Sigmoid colon (tissue), 7 donors: ENCODE measurements around the gene CHRNE. TPM values are rescaled to one million over a fixed set of nuclear protein-coding genes. Genes with fewer than 3 reads are reported as not detected.

Experiments
- DNase-seq: peaks from one replicate; pipeline ENCODE4 v3.0.0-alpha.2; 2019
- H3K27ac ChIP-seq, 4 donors: fragments of 200-600 bp; sonication (generic); one replicate each; pipeline ENCODE4 v1.5.1; 2016 to 2019; ENCODE audit warnings: mild to moderate bottlenecking in 1 of 4
- H3K27me3 ChIP-seq, 3 donors: fragments of 200-600 bp; sonication (generic); one replicate each; pipeline ENCODE4 v1.5.1; 2019; ENCODE audit warnings: mild to moderate bottlenecking in 1 of 3
- H3K36me3 ChIP-seq, 4 donors: fragments of 200-600 bp; sonication (generic); one replicate each; pipeline ENCODE4 v1.5.1; 2016 to 2019
- H3K4me1 ChIP-seq, 4 donors: fragments of 200-600 bp; sonication (generic); one replicate each; pipeline ENCODE4 v1.5.1; 2017 to 2019
- H3K4me3 ChIP-seq, 4 donors: fragments of 200-600 bp; sonication (generic); one replicate each; pipeline ENCODE4 v1.5.1; 2017 to 2019; ENCODE audit warnings: mild to moderate bottlenecking in 2 of 4, moderate library complexity in 1 of 4
- H3K9me3 ChIP-seq, 4 donors: fragments of 200-600 bp in 3 of 4; sonication (generic) in 3 of 4; one replicate each; pipeline versions ENCODE4 v1.5.1 to v1.6.1; 2013 to 2019
- EP300 ChIP-seq, 4 donors: sonication (generic); formaldehyde crosslinking; IDR thresholded peaks; one replicate each; pipeline ENCODE4 v1.6.1; 2017; ENCODE audit warnings: antibody characterized with exemption in 4 of 4
- POLR2A ChIP-seq, 2 donors: fragments of 450-650 bp; IDR thresholded peaks; one replicate each; pipeline ENCODE4 v1.6.1; 2016; ENCODE audit warnings: antibody characterized with exemption in 2 of 2, mild to moderate bottlenecking in 2 of 2, moderate library complexity in 2 of 2
- POLR2AphosphoS5 ChIP-seq, 4 donors: sonication (generic); formaldehyde crosslinking; IDR thresholded peaks; one replicate each; pipeline ENCODE4 v1.6.1; 2017; ENCODE audit warnings: antibody characterized with exemption in 4 of 4
- WGBS, 2 donors: extraction: QIAGEN DNeasy Blood & Tissue Kit; methylation state at CpG; one replicate each; pipeline ENCODE4 v1.1.7; 2013; 5-methylcytosine and 5-hydroxymethylcytosine counted together
- intact Hi-C: fragments of 100-400 bp; cut with DNase I; formaldehyde crosslinking; loops from one replicate; pipeline ENCODE4 v1.15.1; 2023
- polyA plus RNA-seq, 3 donors: library from polyadenylated mRNA; stranded (reverse); fragments of 200-250 nt; gene quantifications; one replicate each; pipeline ENCODE4 v1.2.3, GENCODE V29; 2013
- total RNA-seq, 4 donors: library from RNA; depleted of rRNA; stranded (reverse); fragments of >200 nt; gene quantifications; one replicate each; pipeline ENCODE4 v1.1.0, GENCODE V29; 2016
- TF ChIP-seq, protein P1 (sequence below), 4 experiments: fragments of 450-650 bp in 3 of 4; fragments of 200-600 bp in 1 of 4; IDR thresholded peaks; one replicate each; pipeline ENCODE4 v1.5.1; 2016 to 2019; ENCODE audit warnings: antibody characterized with exemption in 4 of 4, mild to moderate bottlenecking in 3 of 4, moderate library complexity in 2 of 4
- donor health status: healthy with polysubstance abuse.
- donor health status: Bipolar disorder and iron deficiency.
- donor health status: healthy.

Gene CHRNE
- total and polyA plus RNA-seq, 7 donors, result 0.46 to 0.57 (median 0.54) TPM; not detected in 2

DNA sequence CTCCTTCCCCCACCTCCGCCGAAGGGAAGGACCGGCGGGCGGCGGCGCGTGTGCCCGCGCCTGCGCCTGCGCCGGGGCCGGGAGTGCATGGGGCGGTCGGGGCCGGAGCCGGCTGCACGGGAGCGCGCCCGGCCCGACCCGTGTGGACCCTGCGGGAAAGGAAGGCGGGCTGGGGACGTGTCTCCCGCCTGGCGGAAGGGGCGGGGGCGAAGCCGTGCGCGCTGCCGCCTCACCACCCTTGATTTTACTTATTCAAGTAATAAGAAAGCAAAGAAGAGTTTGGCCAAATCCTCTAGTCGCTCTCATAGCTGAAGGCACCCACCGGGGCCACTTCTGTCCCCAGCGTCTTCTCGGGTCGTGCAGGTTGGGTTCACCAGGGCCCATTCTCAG, 46.0 kb upstream of the CHRNE start:
- Histone ChIP-seq H3K9me3 (no peaks in the 10 kb centered on the region), H3K27me3 (no peaks in the 10 kb centered on the region), H3K4me3 (peak overlapping the region; percentile 80 to 99 (median 96)), H3K4me1 (peaks cover 0 to 55% (median 43%) of the 10 kb centered on the region in 4 donors), H3K27ac (peak overlapping the region; percentile 98 to 100 (median 99)), H3K36me3 (peaks cover 9 to 29% (median 19%) of the 10 kb centered on the region in 4 donors)
- peak; percentile 92 for DNase-seq
- 1% methylated on average over 40 of the region's 40 CpGs for WGBS, 2 donors
- peak; percentile 22 to 29 for TF ChIP-seq POLR2A (IDR thresholded peaks at IDR 0.05)
- no peak for TF ChIP-seq EP300 (IDR thresholded peaks at IDR 0.05)
- TF ChIP-seq, protein P1, sequence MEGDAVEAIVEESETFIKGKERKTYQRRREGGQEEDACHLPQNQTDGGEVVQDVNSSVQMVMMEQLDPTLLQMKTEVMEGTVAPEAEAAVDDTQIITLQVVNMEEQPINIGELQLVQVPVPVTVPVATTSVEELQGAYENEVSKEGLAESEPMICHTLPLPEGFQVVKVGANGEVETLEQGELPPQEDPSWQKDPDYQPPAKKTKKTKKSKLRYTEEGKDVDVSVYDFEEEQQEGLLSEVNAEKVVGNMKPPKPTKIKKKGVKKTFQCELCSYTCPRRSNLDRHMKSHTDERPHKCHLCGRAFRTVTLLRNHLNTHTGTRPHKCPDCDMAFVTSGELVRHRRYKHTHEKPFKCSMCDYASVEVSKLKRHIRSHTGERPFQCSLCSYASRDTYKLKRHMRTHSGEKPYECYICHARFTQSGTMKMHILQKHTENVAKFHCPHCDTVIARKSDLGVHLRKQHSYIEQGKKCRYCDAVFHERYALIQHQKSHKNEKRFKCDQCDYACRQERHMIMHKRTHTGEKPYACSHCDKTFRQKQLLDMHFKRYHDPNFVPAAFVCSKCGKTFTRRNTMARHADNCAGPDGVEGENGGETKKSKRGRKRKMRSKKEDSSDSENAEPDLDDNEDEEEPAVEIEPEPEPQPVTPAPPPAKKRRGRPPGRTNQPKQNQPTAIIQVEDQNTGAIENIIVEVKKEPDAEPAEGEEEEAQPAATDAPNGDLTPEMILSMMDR (IDR thresholded peaks at IDR 0.05), result no peak
- TF ChIP-seq POLR2AphosphoS5 (IDR thresholded peaks at IDR 0.05), result peak; percentile 27 to 83 (median 60)
- intact Hi-C loops, result loop anchor here (1.0 kb wide), 1 partner anchor 18 kb away; the partner anchor contains the start of gene SPAG7

DNA sequence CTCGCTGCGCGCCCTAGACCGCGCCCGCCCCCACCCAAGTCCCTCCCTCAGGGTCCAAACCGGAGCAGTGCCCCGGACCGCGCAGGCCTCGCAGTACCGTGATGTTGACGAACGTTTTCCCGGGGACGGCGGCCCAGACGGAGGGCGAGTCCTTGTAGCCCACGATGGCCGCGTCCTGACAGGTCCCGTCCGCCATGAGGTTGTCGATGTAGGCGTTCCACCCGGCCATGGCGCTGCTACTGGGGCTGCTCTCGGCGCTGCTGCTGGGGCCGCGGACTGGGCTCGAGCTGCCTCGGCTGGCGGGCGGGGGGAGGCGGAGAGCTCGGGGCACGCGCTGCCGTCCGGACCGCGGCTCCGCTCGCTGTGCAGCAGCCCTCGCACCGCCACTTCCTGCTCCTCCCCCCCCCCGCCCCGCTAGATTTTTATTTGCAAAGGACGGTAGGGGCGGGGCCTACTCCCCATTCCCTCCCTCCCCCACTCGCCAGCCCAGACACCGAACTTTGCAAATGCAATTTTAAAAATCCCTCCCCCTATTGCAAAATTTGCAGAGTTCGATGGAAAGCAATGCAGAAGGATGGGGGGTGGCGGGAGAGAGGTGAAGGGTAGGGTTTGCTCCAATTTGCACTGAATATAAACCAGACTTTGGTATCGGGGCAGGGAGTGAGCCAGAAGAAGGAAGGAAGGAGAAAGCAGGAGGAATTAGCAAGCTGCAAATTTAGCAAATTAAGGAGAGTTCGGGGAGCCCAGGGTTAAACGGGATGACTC, 45.5 kb upstream of the CHRNE start, which contains the start of gene PFN1:
TSS of gene PFN1 (minus strand) at position 365 of the 765 bp plus-strand sequence. CDS start at position 229, 136 bp downstream.
- Histone ChIP-seq H3K27me3 (no peaks in the 10 kb centered on the region), H3K4me3 (peak within 1 kb of the TSS; percentile 80 to 99 (median 96)), H3K27ac (peak within 1 kb of the TSS; percentile 98 to 100 (median 99)), H3K4me1 (peaks cover 0 to 55% (median 44%) of the 10 kb centered on the region in 4 donors), H3K9me3 (no peaks in the 10 kb centered on the region), H3K36me3 (peaks cover 12 to 34% (median 23%) of the 10 kb centered on the region in 4 donors)
- intact Hi-C loops, result no loop called here
- TF ChIP-seq POLR2AphosphoS5 (IDR thresholded peaks at IDR 0.05) (peak; percentile 56 to 90 (median 81)), POLR2A (IDR thresholded peaks at IDR 0.05) (peak; percentile 73 to 80), EP300 (IDR thresholded peaks at IDR 0.05) (no peak)
- TF ChIP-seq, protein P1 (IDR thresholded peaks at IDR 0.05), result no peak
- peak; percentile 96 for DNase-seq
- 0% methylated on average over 59 of the region's 59 CpGs for whole genome bisulfite sequencing, 2 donors

DNA sequence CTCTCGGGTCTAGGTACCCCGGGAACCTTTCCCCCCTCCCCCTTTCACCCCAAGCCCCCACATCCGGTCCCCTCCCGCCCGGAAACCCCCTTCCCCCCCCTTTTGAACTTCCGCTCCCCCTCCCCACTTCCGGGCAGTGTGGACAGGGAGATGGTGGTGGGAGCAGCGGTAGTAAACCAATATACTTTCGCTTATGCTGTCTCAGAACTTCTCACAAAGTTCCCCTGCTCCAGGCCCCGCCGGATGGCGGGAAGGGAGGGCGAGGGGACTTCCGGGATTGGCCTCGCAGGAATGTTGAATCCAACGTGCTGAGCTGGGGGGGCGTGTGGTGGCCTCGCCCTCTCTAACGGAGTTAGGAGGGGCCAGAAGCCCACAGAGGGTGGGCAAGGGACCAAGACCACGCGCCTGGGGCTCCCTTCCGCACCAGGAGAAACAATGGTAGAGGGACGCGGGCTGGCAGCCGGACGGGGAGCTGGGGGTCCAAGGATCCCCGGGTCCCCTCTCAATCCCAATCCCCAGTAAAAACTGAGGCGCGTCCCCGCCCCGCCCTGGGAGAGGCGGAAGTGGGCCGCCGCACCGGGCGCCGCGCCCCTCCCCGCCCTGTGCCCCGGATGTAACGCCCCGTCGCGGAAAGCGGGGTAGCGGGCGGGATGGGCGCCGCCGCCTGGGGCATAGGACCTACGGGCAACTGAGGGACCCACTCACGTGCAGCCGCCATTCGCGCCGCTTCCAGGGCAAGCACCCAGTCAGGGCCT, 44.7 kb upstream of the CHRNE start:
- H3K27ac ChIP-seq, result peak overlapping the region; percentile 98 to 100 (median 99)
- peaks cover 16 to 41% (median 30%) of the 10 kb centered on the region in 4 donors for H3K36me3 ChIP-seq
- peak; percentile 82 for DNase-seq
- H3K4me3 ChIP-seq, result peak overlapping the region; percentile 80 to 99 (median 96)
- peaks cover 0 to 57% (median 46%) of the 10 kb centered on the region in 4 donors for H3K4me1 ChIP-seq
- TF ChIP-seq POLR2A (IDR thresholded peaks at IDR 0.05), result no peak
- TF ChIP-seq EP300 (IDR thresholded peaks at IDR 0.05), result no peak
- TF ChIP-seq POLR2AphosphoS5 (IDR thresholded peaks at IDR 0.05), result peak; percentile 26 to 59 (median 46)
- TF ChIP-seq, protein P1 (IDR thresholded peaks at IDR 0.05), result no peak
- H3K27me3 ChIP-seq, result no peaks in the 10 kb centered on the region
- no peaks in the 10 kb centered on the region for H3K9me3 ChIP-seq
- WGBS, 2 donors, result 0 to 1% methylated on average over 56 of the region's 56 CpGs
- intact Hi-C loops, result no loop called here

DNA sequence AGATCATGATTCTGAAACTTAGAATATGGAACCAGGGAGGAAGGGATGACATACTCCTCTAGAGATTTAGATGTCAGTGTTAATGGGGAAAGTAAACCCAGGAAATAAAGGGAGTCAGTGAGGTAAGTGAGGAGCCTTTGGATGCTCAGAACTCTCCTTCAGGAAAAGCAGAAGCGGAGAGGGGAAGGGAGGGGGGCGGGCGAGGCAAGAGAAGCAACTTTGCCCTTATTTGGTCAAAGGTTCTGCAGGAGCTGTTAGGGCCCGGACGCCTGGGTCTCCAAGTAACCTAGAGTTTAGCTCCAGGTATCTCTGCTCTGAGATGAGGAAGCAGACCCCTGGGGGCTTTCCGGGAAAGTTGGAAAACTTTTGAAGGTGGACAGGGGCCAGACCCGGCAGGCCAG, 44.1 kb upstream of the CHRNE start:
- TF ChIP-seq EP300 (IDR thresholded peaks at IDR 0.05) (no peak), POLR2A (IDR thresholded peaks at IDR 0.05) (no peak), POLR2AphosphoS5 (IDR thresholded peaks at IDR 0.05) (peak in 2 of 4 donors; percentile 15 to 16)
- TF ChIP-seq, protein P1 (IDR thresholded peaks at IDR 0.05), result no peak
- Histone ChIP-seq H3K4me1 (peaks cover 0 to 61% (median 49%) of the 10 kb centered on the region in 4 donors), H3K9me3 (no peaks in the 10 kb centered on the region), H3K27me3 (no peaks in the 10 kb centered on the region), H3K36me3 (peaks cover 16 to 47% (median 33%) of the 10 kb centered on the region in 4 donors), H3K4me3 (peak overlapping the region; percentile 80 to 99 (median 96)), H3K27ac (peak overlapping the region; percentile 98 to 100 (median 99))
- peak; percentile 76 for DNase-seq
- 0% methylated on average over 7 of the region's 7 CpGs for WGBS, 2 donors
- intact Hi-C loops, result no loop called here
